Pulmonary artery endothelial cell (primary cell): ENCODE results near the gene DQX1. TPM values are rescaled to one million over a fixed set of nuclear protein-coding genes. Genes with fewer than 3 reads are reported as not detected.

Experiments used
- DNase-seq: peaks from one replicate; pipeline ENCODE4 v3.0.0-alpha.2; 2011; ENCODE audit warnings: low read depth, low spot score
- total RNA-seq: library from RNA; depleted of rRNA; stranded (reverse); fragments of >200 nt; gene quantifications from 2 replicates; pipeline ENCODE4 v1.2.3, GENCODE V29; 2014

DQX1 gene
- total RNA-seq, 1 donor from 2014 or later = not detected

- DNase-seq = no peak
Observed at GRCh38 chr2:74554820-74555531, 28.9 kb upstream of the DQX1 start.

- no peak for DNase-seq
Observed at GRCh38 chr2:74553892-74554819, 28.1 kb upstream of the DQX1 start, which contains the start of the genes DOK1 and LOXL3. Gene DOK1 (plus strand): TSS chr2:74554720. CDS start chr2:74554755, 35 bp downstream. Gene LOXL3 (minus strand): TSS chr2:74553942. CDS start chr2:74552634, 1,308 bp downstream.

GRCh38 chr2:74552914-74553811, 27.1 kb upstream of the DQX1 start:
- no peak for DNase-seq

GRCh38 chr2:74551942-74552913, 26.2 kb upstream of the DQX1 start:
- no peak for DNase-seq

- no peak for DNase-seq
Observed at GRCh38 chr2:74551530-74551929, 25.5 kb upstream of the DQX1 start.

GRCh38 chr2:74550231-74550630, 24.2 kb upstream of the DQX1 start:
- DNase-seq = no peak

- DNase-seq = no peak
Observed at GRCh38 chr2:74548900-74549826, 23.1 kb upstream of the DQX1 start.

- DNase-seq = no peak
Observed at GRCh38 chr2:74548285-74548899, 22.4 kb upstream of the DQX1 start.

GRCh38 chr2:74546004-74546403, 20.0 kb upstream of the DQX1 start:
- DNase-seq = no peak

GRCh38 chr2:74544634-74545033, 18.6 kb upstream of the DQX1 start:
- no peak for DNase-seq

GRCh38 chr2:74542978-74543377, 16.9 kb upstream of the DQX1 start:
- DNase-seq = no peak

- no peak for DNase-seq
Observed at GRCh38 chr2:74540291-74540690, 14.3 kb upstream of the DQX1 start.

- no peak for DNase-seq
Observed at GRCh38 chr2:74538881-74539339, 12.9 kb upstream of the DQX1 start.

GRCh38 chr2:74537140-74537539, 11.1 kb upstream of the DQX1 start:
- DNase-seq = no peak

GRCh38 chr2:74536166-74536950, 10.3 kb upstream of the DQX1 start:
- no peak for DNase-seq

- no peak for DNase-seq
Observed at GRCh38 chr2:74535440-74535965, 9.5 kb upstream of the DQX1 start.

GRCh38 chr2:74534411-74534810, 8.4 kb upstream of the DQX1 start:
- no peak for DNase-seq
